Motor neuron (in vitro differentiated cells): Measurements from ENCODE around the gene SVIL. TPM values are rescaled to one million over a fixed set of nuclear protein-coding genes. Genes with fewer than 3 reads are reported as not detected.

Source experiments
- ATAC-seq, 8 experiments: fragments of 200-7000 bp; cut with Tn5 transposase; replicated peaks in 6 of 8; 2 replicates each; pipeline ENCODE4 v1.8.0; 2021; ENCODE audit warnings: mild to moderate bottlenecking in 8 of 8, moderate library complexity in 8 of 8
- H3K27ac ChIP-seq, 2 donors: fragments of 250-450 bp; sonication (Bioruptor Pico); 2 replicates each; pipeline ENCODE4 v1.9.0; 2021; ENCODE audit warnings: antibody characterized with exemption in 2 of 2, mild to moderate bottlenecking in 2 of 2, moderate library complexity in 1 of 2
- H3K4me1 ChIP-seq, 2 donors: fragments of 250-450 bp; sonication (Bioruptor Pico); replicated peaks in 1 of 2; 2 replicates each; pipeline ENCODE4 v1.6.1; 2021; ENCODE audit warnings: antibody characterized with exemption in 2 of 2, mild to moderate bottlenecking in 2 of 2, moderate library complexity in 1 of 2
- H3K4me3 ChIP-seq, 5 donors: fragments of 250-450 bp; sonication (Bioruptor Pico); 2 replicates each; pipeline ENCODE4 v1.9.0; 2021; ENCODE audit warnings: antibody characterized with exemption in 5 of 5, mild to moderate bottlenecking in 5 of 5, moderate library complexity in 4 of 5
- WGBS, 10 experiments: fragments of 450-650 bp; shearing (Covaris generic); methylation state at CpG; one replicate each; pipeline ENCODE4 v1.0.0; 2022; 5-methylcytosine and 5-hydroxymethylcytosine counted together
- in situ Hi-C, 9 experiments: fragments of 400-800 bp; cut with MboI; loops; one replicate each; pipeline ENCODE4 v1.15.0; 2021; ENCODE audit warnings: low sequenced_read_pairs in 9 of 9, low pct_unique_long_range_greater_than_20kb in 2 of 9; ENCODE audit not compliant: unreplicated experiment in 9 of 9
- total RNA-seq, 8 experiments: library from RNA; unstranded; fragments of 300-600 nt; gene quantifications; 2 replicates each; pipeline versions ENCODE4 v1.2.3 to v1.2.4, GENCODE V29; 2022

Gene SVIL
- total RNA-seq, 8 experiments from 2014 or later: 10.4 to 128 (median 37.8) TPM

DNA sequence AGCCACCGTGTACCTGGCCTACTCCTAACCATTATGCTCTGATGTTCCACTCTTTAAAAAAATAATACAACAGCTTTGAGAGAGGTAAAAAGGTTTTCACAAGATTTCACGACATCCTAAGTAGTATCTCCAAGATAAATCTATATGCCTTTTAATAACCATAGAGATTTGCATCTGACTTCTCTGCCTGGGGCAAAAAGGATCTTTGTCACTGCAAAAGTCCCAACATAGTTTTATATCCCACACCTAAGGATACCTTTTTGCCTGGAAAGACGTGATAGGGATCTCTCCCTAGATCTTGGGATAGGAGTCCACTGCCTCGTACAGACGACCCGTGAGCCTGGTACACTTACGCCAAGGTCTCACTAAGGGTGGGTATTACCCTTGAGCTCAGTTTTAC lies 31.4 kb upstream of the SVIL start:
- Histone ChIP-seq H3K4me3 (no peak overlapping the region), H3K27ac (no peak overlapping the region), H3K4me1 (peaks cover 0 to 4% of the 10 kb centered on the region in 2 donors)
- 50 to 97% (median 93%) methylated on average over 2 to 7 of the region's 7 CpGs; no CpG with 5 or more reads in 2 of the 10 experiments for WGBS, 10 experiments
- no peak for ATAC-seq
- in situ Hi-C loops: no loop called here

DNA sequence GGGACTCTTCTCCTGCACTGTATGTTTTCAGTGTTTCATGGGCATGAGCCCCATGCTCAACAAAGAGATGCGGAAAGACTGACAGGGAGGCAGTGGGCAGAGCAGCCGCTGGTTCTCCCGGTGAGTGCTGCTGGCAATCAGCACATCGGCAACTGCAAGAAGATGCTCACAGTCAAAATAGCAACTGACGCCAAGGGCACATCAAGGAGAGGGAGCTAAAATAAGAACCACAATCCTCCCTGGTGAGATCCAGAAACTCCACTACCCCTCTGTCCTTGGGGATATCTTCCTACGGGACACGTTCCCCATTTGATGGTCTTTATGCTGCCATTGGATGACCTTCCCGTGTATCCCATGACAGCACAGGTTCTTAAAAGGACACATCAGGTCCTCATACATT lies 28.9 kb upstream of the SVIL start:
- no peak for ATAC-seq
- Histone ChIP-seq H3K27ac (no peak overlapping the region), H3K4me3 (no peak overlapping the region), H3K4me1 (peaks cover 9 to 17% of the 10 kb centered on the region in 2 donors)
- WGBS, 10 experiments: 78 to 100% (median 96%) methylated on average over 1 to 7 of the region's 8 CpGs
- in situ Hi-C loops: no loop called here

DNA sequence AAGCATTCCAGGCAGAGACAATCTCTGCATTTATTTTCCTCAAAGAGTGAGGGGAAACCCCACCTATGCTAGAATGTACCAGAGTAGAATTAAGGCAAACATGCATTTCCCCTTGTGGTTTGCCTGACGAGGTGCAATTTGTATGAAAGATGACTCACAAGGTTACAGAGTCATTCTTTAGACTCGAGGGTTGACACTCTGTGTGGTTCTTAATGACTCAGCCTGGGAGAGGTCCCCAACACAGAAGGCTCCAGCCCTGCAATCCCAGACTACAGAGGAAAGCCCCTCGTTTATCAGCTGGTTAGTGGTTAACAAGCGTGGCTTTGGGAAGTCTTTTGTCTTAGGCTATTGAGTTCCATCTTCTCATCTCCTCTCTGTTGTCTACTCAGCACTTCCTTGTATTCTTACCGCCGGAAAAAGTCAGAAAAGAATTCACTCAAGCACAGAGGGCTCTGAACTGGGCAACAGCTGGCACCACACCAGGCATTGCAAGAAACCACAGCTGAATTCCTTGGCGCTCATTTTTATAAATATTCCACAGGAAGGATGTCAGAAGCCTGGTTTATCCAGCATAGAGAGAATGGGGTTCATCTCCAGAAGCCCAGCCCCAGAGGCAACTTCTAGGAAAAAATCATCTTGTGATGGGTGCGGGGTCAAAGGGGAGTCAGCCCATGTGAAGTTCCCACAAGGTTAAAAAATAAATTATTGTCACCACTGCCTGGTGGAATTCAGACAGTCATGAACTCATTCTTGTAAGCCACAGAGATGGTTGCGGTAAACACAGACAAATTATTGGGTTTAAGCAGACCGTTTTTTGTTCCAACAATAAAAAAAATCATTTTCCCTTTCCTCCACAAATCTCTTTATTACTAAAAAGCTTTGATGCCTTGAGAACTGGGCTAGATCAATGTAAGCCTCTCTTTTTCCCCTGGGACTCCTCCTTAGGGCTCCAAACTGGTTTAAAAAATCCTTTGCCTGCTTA lies 24.5 kb upstream of the SVIL start:
- ATAC-seq: peak; percentile 94 to 99 (median 99)
- peak overlapping the region in 1 of 2 donors; percentile 23 for H3K27ac ChIP-seq
- WGBS, 10 experiments: 0 to 67% (median 44%) methylated on average over 1 to 8 of the region's 10 CpGs
- H3K4me3 ChIP-seq: no peak overlapping the region
- H3K4me1 ChIP-seq: peaks cover 12 to 22% of the 10 kb centered on the region in 2 donors
- in situ Hi-C loops: no loop called here

DNA sequence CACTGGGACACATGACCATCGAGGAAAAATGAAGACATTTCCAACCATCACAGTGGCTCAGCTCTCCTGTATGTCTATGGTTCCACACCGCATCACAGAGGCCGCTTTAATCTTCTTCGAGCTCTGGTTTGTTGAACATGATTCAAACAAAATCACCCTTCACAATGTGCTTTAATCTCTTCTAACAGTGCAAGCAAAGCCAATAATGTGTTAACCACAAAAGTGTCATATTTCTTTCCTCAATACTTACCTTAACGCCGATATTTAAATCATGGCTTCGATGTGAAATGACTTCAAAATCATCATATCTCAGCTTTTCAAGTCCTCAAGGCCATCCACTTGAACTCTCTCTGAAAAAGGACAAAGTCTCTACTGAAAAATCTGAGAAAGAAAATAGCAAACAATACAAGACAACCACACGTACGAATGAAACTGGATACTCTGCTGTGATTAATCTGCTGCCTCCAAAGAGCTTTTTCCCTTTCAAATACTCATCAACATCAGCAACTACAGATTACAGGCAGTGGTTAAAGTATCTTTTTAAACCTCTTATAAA lies 23.0 kb upstream of the SVIL start:
- Histone ChIP-seq H3K27ac (no peak overlapping the region), H3K4me1 (peaks cover 12 to 22% of the 10 kb centered on the region in 2 donors), H3K4me3 (no peak overlapping the region)
- WGBS, 10 experiments: 55 to 100% (median 91%) methylated on average over 2 to 9 of the region's 9 CpGs
- in situ Hi-C loops: no loop called here
- no peak for ATAC-seq

DNA sequence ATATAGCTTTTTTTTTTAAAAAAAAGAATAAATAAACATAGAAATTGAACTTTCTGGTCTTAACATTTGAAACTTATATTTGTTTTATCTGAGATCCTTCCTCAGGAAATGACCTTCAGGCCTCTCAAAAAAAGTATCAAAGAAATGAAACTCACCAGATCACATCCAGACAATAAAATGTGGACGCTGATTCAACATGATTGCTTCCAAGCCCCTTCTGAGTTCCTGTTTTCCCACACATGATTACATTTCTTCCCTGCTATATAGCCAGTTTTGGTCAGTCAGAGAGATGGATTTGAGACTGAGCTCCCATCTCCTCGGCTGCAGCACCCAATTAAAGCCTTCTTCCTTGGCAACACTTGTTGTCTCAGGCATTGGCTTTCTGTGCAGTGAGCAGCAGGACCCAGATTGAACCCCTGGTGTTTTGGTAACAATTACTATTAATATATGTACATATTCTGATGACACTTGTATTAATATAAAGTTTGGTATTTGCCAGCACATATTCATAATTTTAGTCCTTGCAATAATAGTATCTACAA lies 21.8 kb upstream of the SVIL start:
- H3K27ac ChIP-seq: no peak overlapping the region
- in situ Hi-C loops: no loop called here
- no peak overlapping the region for H3K4me3 ChIP-seq
- no peak for ATAC-seq
- peaks cover 12 to 22% of the 10 kb centered on the region in 2 donors for H3K4me1 ChIP-seq
- WGBS, 10 experiments: 75 to 100% (median 100%) methylated on average over 1 to 2 of the region's 2 CpGs; no CpG with 5 or more reads in 4 of the 10 experiments

DNA sequence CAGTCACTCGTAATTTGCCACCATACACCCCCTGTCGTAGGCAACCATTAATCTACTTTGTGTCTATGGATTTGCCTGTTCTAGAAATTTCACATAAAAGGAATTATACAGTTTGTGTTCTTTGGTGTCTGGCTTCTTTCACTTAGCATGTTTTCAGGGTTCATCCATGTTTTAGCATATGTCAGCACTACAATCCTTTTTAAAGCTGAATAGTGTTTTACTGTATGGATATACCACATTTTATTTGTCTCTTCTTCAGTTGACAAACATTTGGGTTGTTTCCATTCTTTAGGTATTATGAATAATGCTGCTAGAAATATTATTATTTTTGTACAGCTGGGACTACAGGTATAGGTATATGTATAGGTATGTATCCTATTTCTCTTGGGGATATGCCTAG lies 17.4 kb upstream of the SVIL start:
- Histone ChIP-seq H3K27ac (no peak overlapping the region), H3K4me3 (no peak overlapping the region), H3K4me1 (peaks cover 4 to 8% of the 10 kb centered on the region in 2 donors)
- in situ Hi-C loops: no loop called here
- WGBS, 10 experiments: 89 to 100% (median 100%) methylated on average over 1 to 2 of the region's 2 CpGs; no CpG with 5 or more reads in 1 of the 10 experiments
- no peak for ATAC-seq

DNA sequence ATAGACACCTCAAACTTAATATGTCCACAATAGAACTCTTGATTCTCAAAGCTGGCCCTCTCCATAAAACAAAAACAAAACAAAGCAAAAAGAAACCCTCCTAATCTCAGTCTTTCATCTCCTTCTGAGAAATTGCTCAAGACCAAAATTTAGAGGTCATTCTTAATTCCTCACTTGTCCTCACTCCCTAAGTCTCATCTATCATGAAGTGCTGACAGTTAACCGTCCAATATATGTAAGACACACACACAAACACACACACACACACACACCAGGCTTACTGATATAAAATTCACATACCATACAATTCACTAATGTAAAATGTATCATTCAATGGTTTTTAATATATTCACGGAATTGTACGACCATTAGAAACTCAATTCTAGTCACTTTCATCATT lies 17.0 kb upstream of the SVIL start:
- no peak for ATAC-seq
- Histone ChIP-seq H3K27ac (no peak overlapping the region), H3K4me3 (no peak overlapping the region), H3K4me1 (peaks cover 4 to 9% of the 10 kb centered on the region in 2 donors)
- in situ Hi-C loops: no loop called here
- WGBS, 10 experiments: 41 to 100% (median 79%) methylated on average over 1 to 3 of the region's 3 CpGs; no CpG with 5 or more reads in 2 of the 10 experiments

DNA sequence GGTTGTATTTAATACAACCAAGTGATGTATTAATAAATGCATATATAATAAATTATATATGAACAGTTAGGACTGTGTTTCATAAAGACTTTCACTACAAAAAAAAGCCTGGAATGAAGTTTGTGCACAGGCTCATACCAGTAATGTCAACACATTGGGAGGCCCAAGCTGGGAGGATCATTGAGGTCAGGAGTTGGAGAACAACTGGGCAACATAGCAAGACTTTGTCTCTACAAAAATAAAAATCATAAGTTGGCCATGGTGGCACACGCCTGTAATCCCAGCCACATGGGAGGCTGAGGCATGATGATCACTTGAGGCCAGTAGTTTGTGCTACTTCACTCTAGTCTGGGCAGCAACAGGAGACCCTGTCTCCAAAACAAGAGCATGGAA lies 15.8 kb upstream of the SVIL start:
- ATAC-seq: no peak
- Histone ChIP-seq H3K27ac (no peak overlapping the region), H3K4me1 (peaks cover 12 to 19% of the 10 kb centered on the region in 2 donors), H3K4me3 (no peak overlapping the region)
- WGBS, 10 experiments: 80 to 100% (median 100%) methylated on average over 1 of the region's 1 CpG; no CpG with 5 or more reads in 5 of the 10 experiments
- in situ Hi-C loops: no loop called here

DNA sequence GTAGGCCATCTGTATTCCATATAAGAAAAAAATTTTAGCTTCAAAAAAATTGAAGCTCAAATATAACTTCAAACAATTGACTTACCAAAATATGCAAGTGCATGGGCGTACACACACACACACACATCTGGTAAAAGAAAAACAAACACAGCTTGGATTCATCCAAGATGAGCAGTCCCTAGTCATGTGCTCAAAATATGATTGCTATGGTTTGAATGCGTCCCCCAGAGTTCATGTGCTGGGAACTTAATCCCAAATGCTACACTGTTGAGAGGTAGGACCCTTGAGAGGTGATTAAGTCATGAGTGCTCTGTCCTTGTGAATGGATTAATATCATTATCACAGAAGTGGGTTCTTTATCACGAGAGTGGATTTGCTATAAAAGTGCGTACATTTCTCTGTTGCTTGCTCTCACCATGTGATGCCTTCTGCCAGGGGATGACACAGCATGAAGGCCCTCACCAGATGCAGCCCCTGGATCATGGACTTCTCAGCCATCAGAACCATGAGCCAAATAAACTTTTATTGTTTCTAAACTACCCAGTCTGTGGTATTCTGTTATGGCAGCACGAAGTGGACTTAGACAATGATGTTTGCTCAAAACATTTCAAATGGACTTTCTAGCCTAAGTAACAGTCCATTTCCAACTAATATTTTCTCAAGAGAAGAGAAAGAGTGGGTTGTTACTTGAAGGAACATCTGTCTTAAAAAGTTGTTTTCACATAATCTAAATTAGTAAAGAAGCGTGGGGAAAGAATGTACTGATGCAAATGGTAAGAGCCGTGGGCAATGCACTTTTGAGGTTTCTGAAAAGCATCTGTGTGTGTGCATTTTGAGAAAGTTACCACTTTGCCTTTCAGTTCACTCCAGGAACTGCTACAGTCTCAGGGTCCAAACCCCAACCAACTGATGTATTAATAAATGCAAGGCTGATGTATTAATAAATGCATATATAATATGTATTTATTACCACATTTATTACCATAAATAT lies 15.1 kb upstream of the SVIL start:
- in situ Hi-C loops: loop anchor here in 1 of 9 experiments (25.0 kb wide), 1 partner anchor 212 kb away; no protein-coding TSS in a partner anchor
- Histone ChIP-seq H3K4me3 (no peak overlapping the region), H3K4me1 (peaks cover 12 to 19% of the 10 kb centered on the region in 2 donors), H3K27ac (no peak overlapping the region)
- 0 to 100% (median 98%) methylated on average over 1 to 7 of the region's 7 CpGs; no CpG with 5 or more reads in 1 of the 10 experiments for WGBS, 10 experiments
- ATAC-seq: peak in 3 of 8 experiments; percentile 12 to 69 (median 69)

DNA sequence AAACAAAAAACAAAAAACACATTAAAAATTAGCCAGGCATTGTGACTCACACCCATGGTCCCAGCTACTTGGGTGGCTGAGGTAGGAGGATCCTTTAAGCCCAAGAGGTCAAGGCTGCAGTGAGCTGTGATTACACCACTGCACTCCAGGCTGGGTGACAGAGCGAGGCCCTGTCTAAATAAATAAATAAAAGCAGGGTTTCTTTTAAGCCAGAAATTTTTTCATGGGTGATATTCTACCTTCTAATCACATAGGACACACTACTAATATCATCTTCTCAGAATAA lies 14.2 kb upstream of the SVIL start:
- in situ Hi-C loops: loop anchor here in 1 of 9 experiments (25.0 kb wide), 1 partner anchor 213 kb away; no protein-coding TSS in a partner anchor
- H3K27ac ChIP-seq: no peak overlapping the region
- no peak overlapping the region for H3K4me3 ChIP-seq
- 0 to 100% (median 100%) methylated on average over 1 of the region's 1 CpG; no CpG with 5 or more reads in 4 of the 10 experiments for WGBS, 10 experiments
- ATAC-seq: peak in 6 of 8 experiments; percentile 16 to 46 (median 30)
- peaks cover 12 to 19% of the 10 kb centered on the region in 2 donors for H3K4me1 ChIP-seq

DNA sequence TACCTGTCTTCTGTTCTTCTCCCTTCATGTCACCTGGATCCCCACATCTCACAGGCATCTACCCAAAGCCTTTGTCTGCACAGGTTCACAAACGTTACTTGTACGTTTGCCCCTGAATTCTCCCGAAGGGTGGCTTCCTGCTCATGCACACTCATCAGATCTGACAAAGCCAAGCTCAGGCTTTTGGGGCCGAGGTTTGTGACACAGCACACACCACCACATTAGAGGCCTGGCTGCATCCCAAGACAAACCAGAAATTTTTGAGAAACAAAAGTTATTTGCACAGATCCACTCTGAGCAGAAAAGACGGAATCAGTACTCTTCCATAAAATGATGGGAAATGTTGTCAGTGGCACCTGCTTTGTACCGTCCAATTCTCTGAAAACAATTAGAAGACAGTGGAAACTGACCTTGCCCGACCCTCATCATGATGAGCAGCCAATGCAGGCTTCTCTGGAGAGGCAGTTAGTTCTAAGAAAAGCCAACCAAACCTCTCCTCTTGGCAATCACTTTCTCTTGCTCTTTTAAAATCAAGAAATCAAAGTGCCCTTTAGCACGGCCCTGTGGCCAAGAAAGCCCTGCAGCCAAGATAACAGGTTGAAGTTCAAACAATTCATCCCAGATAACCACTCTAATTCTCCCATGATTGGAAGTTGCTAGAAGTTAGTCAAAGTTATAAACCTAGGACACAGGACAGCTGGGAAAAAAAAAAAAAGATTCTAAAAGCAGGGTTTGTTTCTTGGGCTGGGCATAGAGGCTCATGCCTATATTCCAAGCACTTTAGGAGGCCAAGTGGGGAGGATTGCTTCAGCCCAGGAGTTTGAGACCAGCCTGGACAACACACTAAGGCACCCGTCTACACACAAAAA lies 13.6 kb upstream of the SVIL start:
- Histone ChIP-seq H3K27ac (no peak overlapping the region), H3K4me1 (peaks cover 12 to 19% of the 10 kb centered on the region in 2 donors), H3K4me3 (no peak overlapping the region)
- in situ Hi-C loops: loop anchor here in 1 of 9 experiments (25.0 kb wide), 1 partner anchor 214 kb away; no protein-coding TSS in a partner anchor
- 27 to 84% (median 57%) methylated on average over 2 to 7 of the region's 9 CpGs; no CpG with 5 or more reads in 2 of the 10 experiments for WGBS, 10 experiments
- peak in 3 of 8 experiments; percentile 21 to 68 (median 22) for ATAC-seq
